Stomach smooth muscle (tissue), 2 donors: ENCODE data around the gene CABP4.
"Not testable (repeated sequence)": the region's sequence is repeated elsewhere in the genome, so short reads cannot be mapped to it uniquely, and the experiment has no call there.

ENCODE experiments used
- H3K27ac ChIP-seq: one replicate; pipeline ENCODE4 v1.7.0; 2013; ENCODE audit warnings: mild to moderate bottlenecking, low read length, inconsistent platforms
- H3K27me3 ChIP-seq, 2 donors: one replicate each; pipeline ENCODE4 v1.7.0; 2013; ENCODE audit warnings: low read length in 2 of 2; ENCODE audit not compliant: insufficient read depth in 2 of 2, control insufficient read depth in 1 of 2
- H3K36me3 ChIP-seq, 2 donors: one replicate each; pipeline ENCODE4 v1.7.0; 2013; ENCODE audit warnings: low read length in 2 of 2; ENCODE audit not compliant: control insufficient read depth in 2 of 2, insufficient read depth in 2 of 2
- H3K4me1 ChIP-seq: one replicate; pipeline ENCODE4 v1.7.0; 2013; ENCODE audit warnings: low read length; ENCODE audit not compliant: control insufficient read depth, insufficient read depth
- H3K4me3 ChIP-seq, 2 donors: one replicate each; pipeline ENCODE4 v1.7.0; 2013; ENCODE audit warnings: low read length in 2 of 2
- H3K9ac ChIP-seq, 2 donors: one replicate each; pipeline ENCODE4 v1.7.0; 2013; ENCODE audit warnings: low read length in 2 of 2, mild to moderate bottlenecking in 1 of 2
- H3K9me3 ChIP-seq, 2 donors: one replicate each; pipeline ENCODE4 v1.7.0; 2013; ENCODE audit warnings: low read length in 2 of 2; ENCODE audit not compliant: control insufficient read depth in 2 of 2
- donor health status: healthy.
- donor health status: Pancreatic carcinoma.

The CABP4 gene

GRCh38 chr11:67419325-67420049 lies 35.7 kb upstream of the CABP4 start:
- peaks cover 30% of the 10 kb centered on the region for H3K4me1 ChIP-seq
- H3K4me3 ChIP-seq: no peak overlapping the region
- H3K27ac ChIP-seq: peak overlapping the region; percentile 74
- H3K9me3 ChIP-seq: no peaks in the 10 kb centered on the region
- peaks cover 0 to 2% of the 10 kb centered on the region in 2 donors for H3K27me3 ChIP-seq
- H3K36me3 ChIP-seq: no peaks in the 10 kb centered on the region
- peak overlapping the region; percentile 5 to 72 for H3K9ac ChIP-seq

- Histone ChIP-seq H3K27ac (peak overlapping the region; percentile 74), H3K4me1 (peaks cover 30% of the 10 kb centered on the region), H3K9ac (peak overlapping the region; percentile 71 to 72), H3K9me3 (no peaks in the 10 kb centered on the region), H3K36me3 (no peaks in the 10 kb centered on the region), H3K4me3 (peak overlapping the region; percentile 51 to 80), H3K27me3 (no peaks in the 10 kb centered on the region)
Measured at GRCh38 chr11:67420147-67420645, 35.0 kb upstream of the CABP4 start.

GRCh38 chr11:67420646-67421429 lies 34.3 kb upstream of the CABP4 start:
- no peaks in the 10 kb centered on the region for H3K36me3 ChIP-seq
- no peaks in the 10 kb centered on the region for H3K27me3 ChIP-seq
- H3K9me3 ChIP-seq: no peaks in the 10 kb centered on the region
- peak overlapping the region; percentile 74 for H3K27ac ChIP-seq
- H3K9ac ChIP-seq: peak overlapping the region; percentile 71 to 72
- H3K4me3 ChIP-seq: peak overlapping the region; percentile 51 to 80
- peaks cover 29% of the 10 kb centered on the region for H3K4me1 ChIP-seq

GRCh38 chr11:67421430-67422031 lies 33.6 kb upstream of the CABP4 start:
- Histone ChIP-seq H3K27ac (no peak overlapping the region), H3K9me3 (no peaks in the 10 kb centered on the region), H3K4me1 (peaks cover 22% of the 10 kb centered on the region), H3K27me3 (no peaks in the 10 kb centered on the region), H3K36me3 (no peaks in the 10 kb centered on the region), H3K4me3 (peak overlapping the region; percentile 8 to 80), H3K9ac (no peak overlapping the region)

GRCh38 chr11:67422891-67423290 lies 32.3 kb upstream of the CABP4 start:
- no peaks in the 10 kb centered on the region for H3K27me3 ChIP-seq
- peaks cover 24% of the 10 kb centered on the region for H3K4me1 ChIP-seq
- H3K27ac ChIP-seq: no peak overlapping the region
- no peaks in the 10 kb centered on the region for H3K9me3 ChIP-seq
- H3K9ac ChIP-seq: no peak overlapping the region
- no peak overlapping the region for H3K4me3 ChIP-seq
- no peaks in the 10 kb centered on the region for H3K36me3 ChIP-seq

- Histone ChIP-seq H3K4me1 (peaks cover 27% of the 10 kb centered on the region), H3K9ac (no peak overlapping the region), H3K9me3 (no peaks in the 10 kb centered on the region), H3K27ac (no peak overlapping the region), H3K36me3 (no peaks in the 10 kb centered on the region), H3K4me3 (no peak overlapping the region), H3K27me3 (no peaks in the 10 kb centered on the region)
Measured at GRCh38 chr11:67423466-67423865, 31.7 kb upstream of the CABP4 start.

- Histone ChIP-seq H3K9ac (no peak overlapping the region), H3K27ac (no peak overlapping the region), H3K4me3 (no peak overlapping the region), H3K36me3 (no peaks in the 10 kb centered on the region), H3K9me3 (no peaks in the 10 kb centered on the region), H3K27me3 (no peaks in the 10 kb centered on the region), H3K4me1 (peaks cover 31% of the 10 kb centered on the region)
Measured at GRCh38 chr11:67423891-67424613, 31.1 kb upstream of the CABP4 start.

- H3K4me1 ChIP-seq: peaks cover 26% of the 10 kb centered on the region
- H3K27ac ChIP-seq: peak overlapping the region; percentile 88
- H3K27me3 ChIP-seq, H3K9me3 ChIP-seq: not testable (repeated sequence)
- H3K4me3 ChIP-seq: peak overlapping the region; percentile 96 to 98
- H3K9ac ChIP-seq: peak overlapping the region; percentile 87 to 98
- H3K36me3 ChIP-seq: peaks cover 4 to 16% of the 10 kb centered on the region in 2 donors
Measured at GRCh38 chr11:67427364-67427859, 27.7 kb upstream of the CABP4 start.

- Histone ChIP-seq H3K27ac (peak within 1 kb of the TSS; percentile 88), H3K9me3 (no peaks in the 10 kb centered on the region), H3K4me3 (peak within 1 kb of the TSS; percentile 96 to 98), H3K36me3 (peaks cover 9 to 24% of the 10 kb centered on the region in 2 donors), H3K9ac (peak within 1 kb of the TSS; percentile 98), H3K4me1 (peaks cover 26% of the 10 kb centered on the region), H3K27me3 (no peaks in the 10 kb centered on the region)
Measured at GRCh38 chr11:67428052-67429001, 26.8 kb upstream of the CABP4 start, which contains the start of gene RPS6KB2. RPS6KB2 (plus strand) TSS chr11:67428494; CDS start chr11:67428546, 52 bp downstream.
